Stimulated activated naive CD8-positive, alpha-beta T cell treated with anti-CD3 and anti-CD28 coated beads, Interleukin-15, amount 100 ng/mL, for 72 hours (primary cell): Measurements from ENCODE around the gene ATG2A.

Experiments
- ATAC-seq: fragments of 150-1000 bp; cut with Tn5 transposase; 2 replicates; pipeline ENCODE4 v1.10.0; 2021; ENCODE audit warnings: mild to moderate bottlenecking, moderate library complexity
- DNase-seq, 2 donors: peaks; one replicate each; pipeline ENCODE4 v3.0.0; 2021 to 2022
- H3K27ac Mint-ChIP-seq, 2 donors: one replicate each; pipeline ENCODE4 v1.8.0; 2022; ENCODE audit warnings: mild to moderate bottlenecking in 2 of 2, mixed read lengths in 2 of 2, moderate library complexity in 2 of 2
- H3K27me3 Mint-ChIP-seq: one replicate; pipeline ENCODE4 v1.8.0; 2022; ENCODE audit warnings: mixed read lengths
- H3K4me1 Mint-ChIP-seq: one replicate; pipeline ENCODE4 v1.8.0; 2022; ENCODE audit warnings: mild to moderate bottlenecking, mixed read lengths
- H3K4me3 Mint-ChIP-seq, 2 donors: one replicate each; pipeline ENCODE4 v1.8.0; 2022; ENCODE audit warnings: mild to moderate bottlenecking in 2 of 2, mixed read lengths in 2 of 2, moderate library complexity in 1 of 2
- H3K9me3 Mint-ChIP-seq, 2 donors: one replicate each; pipeline ENCODE4 v1.8.0; 2022; ENCODE audit warnings: mixed read lengths in 2 of 2

The ATG2A gene

DNA sequence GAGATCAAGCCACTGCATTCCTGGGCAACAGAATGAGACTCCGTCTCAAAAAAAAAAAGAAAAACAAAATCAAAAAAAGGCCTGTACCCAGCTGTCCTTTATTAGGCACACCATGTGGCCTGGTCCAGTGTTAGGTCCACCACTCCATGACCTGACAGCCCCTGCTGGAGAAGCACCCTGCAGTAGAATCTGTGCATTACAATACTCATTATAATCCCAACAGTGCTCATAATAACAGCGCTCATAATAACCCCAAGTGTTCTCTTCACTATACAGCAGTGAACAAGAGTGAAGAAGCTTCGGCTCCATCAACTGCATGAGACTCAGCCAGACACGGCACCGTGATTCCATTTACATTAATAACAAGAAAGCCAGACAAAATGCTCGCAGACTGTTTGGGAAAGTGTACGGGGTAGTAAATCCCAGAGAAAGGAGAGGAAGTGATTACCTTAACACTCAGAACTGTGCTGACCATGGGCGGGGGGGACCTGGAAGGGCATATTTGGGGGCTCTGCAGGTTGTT is 29.7 kb downstream of the ATG2A start:
- DNase-seq (no peak), ATAC-seq (no peak)
- peaks cover 51% of the 10 kb centered on the region for H3K4me1 Mint-ChIP-seq
- H3K27me3 Mint-ChIP-seq = no peaks in the 10 kb centered on the region
- peak overlapping the region; percentile 54 to 56 for H3K4me3 Mint-ChIP-seq
- no peaks in the 10 kb centered on the region for H3K9me3 Mint-ChIP-seq
- no peak overlapping the region for H3K27ac Mint-ChIP-seq

GRCh38 chr11:64885367-64886286 is 31.4 kb downstream of the ATG2A start:
- no peaks in the 10 kb centered on the region for H3K27me3 Mint-ChIP-seq
- no peaks in the 10 kb centered on the region for H3K9me3 Mint-ChIP-seq
- DNase-seq = no peak
- ATAC-seq = peak; percentile 76
- peaks cover 68% of the 10 kb centered on the region for H3K4me1 Mint-ChIP-seq
- H3K27ac Mint-ChIP-seq = peak overlapping the region; percentile 3 to 74
- H3K4me3 Mint-ChIP-seq = peak overlapping the region; percentile 17 to 59

DNA sequence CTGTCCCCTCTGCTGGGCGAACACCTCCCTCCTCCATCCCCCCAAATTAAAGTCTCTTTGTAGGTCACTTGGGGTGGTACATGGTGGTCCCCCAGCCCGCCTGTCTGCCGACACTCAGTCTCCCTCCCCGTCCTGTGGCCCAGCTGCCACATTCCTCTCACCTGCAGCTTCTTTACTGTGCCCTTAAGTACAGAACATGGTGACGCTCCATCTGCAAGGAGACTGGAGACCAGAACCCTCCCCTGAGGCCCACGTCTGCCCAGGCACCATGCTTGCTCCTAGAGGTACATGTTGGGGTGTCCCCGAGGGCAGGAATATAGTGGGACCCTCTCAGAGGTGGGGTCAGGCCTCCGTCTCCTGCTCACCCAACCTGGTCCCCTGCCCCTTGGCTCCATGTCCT is 33.0 kb downstream of the ATG2A start:
- Mint-ChIP-seq H3K9me3 (no peaks in the 10 kb centered on the region), H3K4me1 (peaks cover 82% of the 10 kb centered on the region), H3K27ac (no peak overlapping the region), H3K27me3 (no peaks in the 10 kb centered on the region), H3K4me3 (no peak overlapping the region)
- ATAC-seq = no peak
- no peak for DNase-seq

- H3K27ac Mint-ChIP-seq = no peak overlapping the region
- no peaks in the 10 kb centered on the region for H3K9me3 Mint-ChIP-seq
- peaks cover 81% of the 10 kb centered on the region for H3K4me1 Mint-ChIP-seq
- DNase-seq = no peak
- ATAC-seq = no peak
- H3K4me3 Mint-ChIP-seq = no peak overlapping the region
- H3K27me3 Mint-ChIP-seq = no peaks in the 10 kb centered on the region
These were observed 33.4 kb downstream of the ATG2A start for GRCh38 chr11:64883575-64883974.

- peaks cover 69% of the 10 kb centered on the region for H3K4me1 Mint-ChIP-seq
- H3K27ac Mint-ChIP-seq = no peak overlapping the region
- H3K9me3 Mint-ChIP-seq = no peaks in the 10 kb centered on the region
- DNase-seq (no peak), ATAC-seq (no peak)
- no peak overlapping the region for H3K4me3 Mint-ChIP-seq
- no peaks in the 10 kb centered on the region for H3K27me3 Mint-ChIP-seq
These were observed 34.8 kb downstream of the ATG2A start for GRCh38 chr11:64882243-64882642.

- ATAC-seq = no peak
- H3K4me1 Mint-ChIP-seq = peaks cover 73% of the 10 kb centered on the region
These were observed 35.5 kb downstream of the ATG2A start for GRCh38 chr11:64881476-64881875.

DNA sequence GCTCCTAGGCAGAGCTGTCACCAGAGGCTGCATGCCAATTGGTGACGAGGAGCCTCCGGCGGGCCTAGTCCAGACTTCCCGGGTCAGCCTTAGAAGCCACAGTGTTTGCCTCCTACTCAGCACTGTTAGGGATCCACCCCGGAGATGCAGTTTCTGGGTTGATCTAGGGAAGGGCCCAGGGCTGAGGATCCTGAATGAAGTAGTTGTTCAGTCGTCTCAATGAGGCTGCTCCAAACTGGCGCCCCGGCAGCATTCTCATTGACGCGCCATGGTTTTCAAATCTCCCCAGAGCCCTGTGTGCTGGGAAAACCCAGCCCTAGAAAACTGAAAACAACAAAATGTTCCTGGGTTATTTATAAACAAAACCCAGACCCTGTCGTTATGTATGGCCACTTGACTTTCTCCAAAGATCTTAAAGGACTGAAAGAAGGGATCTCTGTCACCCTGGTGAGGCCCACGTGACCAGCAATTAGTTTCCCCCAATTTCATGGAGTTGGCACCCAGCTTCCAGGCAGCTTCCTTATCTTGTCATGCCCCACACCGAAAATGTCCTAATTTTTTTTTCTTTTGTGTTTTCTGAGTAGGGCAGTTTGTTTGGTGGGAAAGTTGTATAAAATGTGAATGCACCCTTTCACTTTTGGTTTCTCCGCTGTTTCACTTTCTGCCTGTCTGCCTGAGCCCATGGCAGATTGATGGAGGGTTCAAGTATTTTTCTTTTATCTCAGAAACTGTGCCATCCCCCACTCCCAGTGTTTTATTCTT is 36.6 kb downstream of the ATG2A start:
- ATAC-seq = no peak
- peak overlapping the region; percentile 92 to 96 for H3K4me3 Mint-ChIP-seq
- H3K4me1 Mint-ChIP-seq = peaks cover 73% of the 10 kb centered on the region
- peak overlapping the region; percentile 86 to 90 for H3K27ac Mint-ChIP-seq
- no peaks in the 10 kb centered on the region for H3K9me3 Mint-ChIP-seq
- H3K27me3 Mint-ChIP-seq = no peaks in the 10 kb centered on the region
- DNase-seq = no peak

More at GRCh38 chr11:64881476-64881875, 35.5 kb downstream of the ATG2A start:
- H3K4me3 Mint-ChIP-seq = no peak overlapping the region
- H3K27ac Mint-ChIP-seq = peak overlapping the region in 1 of 2 donors; percentile 45
- DNase-seq = no peak
- H3K9me3 Mint-ChIP-seq = no peaks in the 10 kb centered on the region
- no peaks in the 10 kb centered on the region for H3K27me3 Mint-ChIP-seq

DNA sequence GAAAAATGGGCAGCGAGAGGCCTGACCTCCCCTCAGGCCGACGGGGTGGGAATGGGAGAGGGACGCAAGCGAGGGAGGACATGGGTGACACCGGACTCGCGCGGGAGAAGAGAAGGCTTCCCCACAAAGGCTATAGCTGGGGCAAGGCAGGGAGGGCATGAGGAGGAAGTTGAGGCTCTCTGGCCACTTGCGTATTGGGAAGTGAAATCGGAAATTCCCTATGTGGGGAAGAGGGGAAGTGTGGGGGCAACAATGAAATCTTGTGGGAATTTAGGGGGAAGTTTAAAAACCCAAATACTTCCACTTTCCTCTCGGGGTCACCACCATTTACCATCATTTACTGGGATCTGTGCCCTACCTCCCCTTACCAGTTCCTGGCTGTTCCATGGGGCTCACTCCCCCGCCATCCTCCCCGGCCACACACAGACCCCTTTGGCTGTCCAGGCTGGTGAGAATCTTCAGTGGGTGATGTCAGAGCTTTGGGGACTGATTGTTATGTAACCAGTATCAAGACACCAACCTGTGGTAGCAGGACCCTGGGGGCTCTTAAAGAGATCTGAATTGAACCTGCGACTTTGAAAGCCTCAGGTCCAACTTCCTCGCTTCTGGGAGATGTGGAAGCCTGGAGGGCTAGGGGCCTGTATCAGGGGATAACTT is 37.6 kb downstream of the ATG2A start:
- Mint-ChIP-seq H3K4me3 (peak overlapping the region; percentile 92 to 96), H3K4me1 (peaks cover 73% of the 10 kb centered on the region), H3K27me3 (no peaks in the 10 kb centered on the region), H3K27ac (peak overlapping the region; percentile 92 to 94), H3K9me3 (no peaks in the 10 kb centered on the region)
- no peak for ATAC-seq
- DNase-seq = no peak

DNA sequence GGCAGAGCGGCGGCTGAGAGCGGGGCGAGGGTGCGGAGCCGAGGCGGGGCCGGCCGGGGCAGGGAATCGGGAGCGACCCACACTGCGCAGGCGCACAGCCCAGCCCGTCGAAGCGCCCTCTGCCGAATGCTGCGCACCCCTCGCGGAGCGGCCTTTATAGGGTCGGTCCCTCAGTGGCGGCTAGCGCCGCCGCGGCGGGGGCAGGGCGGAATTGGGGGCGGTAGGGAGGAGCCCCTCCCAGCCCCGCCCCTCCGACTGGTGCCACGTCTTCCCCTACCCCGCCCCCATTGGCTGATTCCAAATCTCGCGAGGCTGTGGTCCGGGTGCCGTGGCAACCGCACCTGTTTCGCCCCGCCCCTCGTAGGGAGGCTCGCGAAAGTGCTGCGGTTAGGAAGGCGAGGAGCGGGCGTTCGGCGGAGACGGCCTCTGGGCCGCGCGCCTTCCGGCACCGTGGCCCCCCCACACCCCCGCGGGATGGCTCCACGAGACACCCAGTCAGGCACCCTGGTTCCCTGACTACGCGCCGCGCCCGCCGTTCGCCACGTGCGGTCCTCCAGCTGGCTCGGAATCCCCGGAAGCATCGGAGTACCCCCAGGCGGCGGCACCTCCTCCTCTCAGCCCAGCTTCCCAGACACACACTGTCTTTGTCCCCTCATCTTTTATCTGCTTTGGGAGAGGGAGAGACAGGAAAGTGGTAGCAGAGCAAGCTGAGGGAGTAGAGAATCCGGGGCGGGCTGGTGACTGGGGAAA is 38.3 kb downstream of the ATG2A start, which contains the start of gene EHD1:
TSS of gene EHD1 (minus strand) at position 128 of the 750 bp plus-strand sequence. CDS start 157 bp downstream, outside the sequence.
- H3K9me3 Mint-ChIP-seq = no peaks in the 10 kb centered on the region
- ATAC-seq = peak; percentile 81
- H3K4me1 Mint-ChIP-seq = peaks cover 72% of the 10 kb centered on the region
- DNase-seq = peak; percentile 99
- H3K27ac Mint-ChIP-seq = peak within 1 kb of the TSS; percentile 92 to 97
- peak within 1 kb of the TSS; percentile 92 to 100 for H3K4me3 Mint-ChIP-seq
- H3K27me3 Mint-ChIP-seq = no peaks in the 10 kb centered on the region

GRCh38 chr11:64878223-64878493 is 38.9 kb downstream of the ATG2A start:
- DNase-seq (no peak), ATAC-seq (peak; percentile 50)
- Mint-ChIP-seq H3K4me3 (peak overlapping the region; percentile 92 to 100), H3K9me3 (no peaks in the 10 kb centered on the region), H3K27me3 (no peaks in the 10 kb centered on the region), H3K27ac (peak overlapping the region; percentile 48 to 92), H3K4me1 (peaks cover 75% of the 10 kb centered on the region)

DNA sequence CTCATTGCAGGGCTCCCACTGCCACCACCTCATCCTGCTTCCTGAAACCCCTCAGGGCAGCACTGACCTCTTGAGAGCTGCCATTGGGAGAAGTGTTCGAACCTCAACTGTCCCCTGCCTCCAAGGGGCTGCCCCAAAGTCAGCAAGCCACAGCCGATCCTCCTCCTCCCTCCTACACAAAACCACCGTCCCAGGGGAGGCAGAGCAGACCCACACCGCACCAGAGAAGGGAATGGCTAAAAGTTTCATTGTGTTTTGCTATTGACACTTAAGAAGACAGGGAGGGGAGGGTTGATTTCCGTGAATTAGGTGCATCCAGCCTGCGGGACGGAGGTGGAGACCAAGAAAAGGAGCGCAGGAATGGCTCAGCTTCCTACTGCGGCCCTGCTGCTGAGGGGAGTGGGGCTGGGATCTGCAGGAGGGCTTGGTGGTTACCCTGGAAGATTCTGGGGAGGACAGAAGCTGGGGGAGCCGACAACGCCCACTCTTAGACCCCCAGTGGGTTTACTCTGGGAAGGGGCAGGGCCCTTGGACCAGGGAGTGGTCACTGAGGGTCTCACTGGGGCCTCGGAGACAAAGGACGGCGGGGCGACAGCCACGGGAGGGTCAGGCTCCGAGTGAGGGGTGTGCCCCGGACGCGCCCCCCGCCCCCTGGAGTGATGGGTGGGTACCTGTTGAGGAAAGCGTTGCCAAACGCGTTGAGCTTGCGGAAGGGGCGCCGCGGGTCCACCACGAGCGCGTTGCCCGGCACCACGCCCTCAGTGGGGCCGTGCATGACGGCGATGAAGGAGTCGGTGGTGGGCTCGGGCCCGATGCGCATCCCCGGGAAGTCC is 39.4 kb downstream of the ATG2A start:
- Mint-ChIP-seq H3K9me3 (no peaks in the 10 kb centered on the region), H3K27me3 (no peaks in the 10 kb centered on the region), H3K4me3 (peak overlapping the region; percentile 92 to 100), H3K27ac (peak overlapping the region; percentile 92 to 97), H3K4me1 (peaks cover 81% of the 10 kb centered on the region)
- ATAC-seq = peak; percentile 18
- DNase-seq = peak in 1 of 2 donors; percentile 47

- peaks cover 82% of the 10 kb centered on the region for H3K4me1 Mint-ChIP-seq
- no peaks in the 10 kb centered on the region for H3K9me3 Mint-ChIP-seq
- H3K27ac Mint-ChIP-seq = peak overlapping the region; percentile 93 to 97
- no peaks in the 10 kb centered on the region for H3K27me3 Mint-ChIP-seq
- no peak for DNase-seq
- peak overlapping the region; percentile 92 to 100 for H3K4me3 Mint-ChIP-seq
- ATAC-seq = no peak
These were observed 40.1 kb downstream of the ATG2A start for GRCh38 chr11:64876835-64877341.

DNA sequence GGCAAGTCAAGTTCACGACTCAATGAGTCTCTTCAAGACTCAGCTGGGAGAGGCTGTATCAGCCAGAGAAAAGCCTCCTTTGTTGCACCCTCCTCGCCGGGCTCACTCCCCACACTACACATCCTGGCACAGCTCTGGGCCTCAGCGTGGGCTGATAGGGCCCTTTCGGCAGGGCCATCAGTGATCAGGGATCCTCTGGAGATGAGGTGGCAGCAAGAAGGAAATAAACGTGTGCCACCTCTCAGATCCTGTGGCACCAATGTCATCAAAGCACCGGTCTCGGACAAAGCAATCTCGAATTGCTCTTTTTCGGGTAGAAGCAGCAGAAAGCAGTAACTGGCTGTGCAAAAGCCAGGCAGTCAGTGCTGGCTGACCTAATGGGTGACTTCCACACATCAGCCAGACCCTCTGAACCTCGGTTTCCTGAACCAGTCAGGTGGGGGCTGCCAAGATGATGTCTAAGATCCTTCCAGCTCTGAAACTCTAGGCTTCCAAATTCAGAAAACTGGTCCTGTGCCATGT is 40.7 kb downstream of the ATG2A start:
- Mint-ChIP-seq H3K27ac (peak overlapping the region; percentile 21 to 93), H3K9me3 (no peaks in the 10 kb centered on the region), H3K4me1 (peaks cover 82% of the 10 kb centered on the region), H3K4me3 (peak overlapping the region; percentile 92 to 100), H3K27me3 (no peaks in the 10 kb centered on the region)
- DNase-seq (peak in 1 of 2 donors; percentile 60), ATAC-seq (peak; percentile 44)
